Measurements from ENCODE around the gene MX1.

The MX1 gene

DNA sequence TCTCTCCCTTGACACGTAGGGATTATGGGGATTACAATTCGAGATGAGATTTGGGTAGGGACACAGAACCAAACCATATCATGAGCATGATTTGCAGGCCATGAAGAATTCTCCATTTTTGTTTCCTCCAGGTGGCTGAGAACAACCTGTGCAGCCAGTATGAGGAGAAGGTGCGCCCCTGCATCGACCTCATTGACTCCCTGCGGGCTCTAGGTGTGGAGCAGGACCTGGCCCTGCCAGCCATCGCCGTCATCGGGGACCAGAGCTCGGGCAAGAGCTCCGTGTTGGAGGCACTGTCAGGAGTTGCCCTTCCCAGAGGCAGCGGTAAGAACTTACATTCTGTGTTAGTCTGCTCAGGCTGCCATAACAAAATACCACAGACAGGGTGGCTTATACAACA is 9.7 kb downstream of the MX1 start:
- DNase-seq: no peak

- DNase-seq: no peak
Observed at GRCh38 chr21:41437729-41438128, 11.7 kb downstream of the MX1 start.

DNA sequence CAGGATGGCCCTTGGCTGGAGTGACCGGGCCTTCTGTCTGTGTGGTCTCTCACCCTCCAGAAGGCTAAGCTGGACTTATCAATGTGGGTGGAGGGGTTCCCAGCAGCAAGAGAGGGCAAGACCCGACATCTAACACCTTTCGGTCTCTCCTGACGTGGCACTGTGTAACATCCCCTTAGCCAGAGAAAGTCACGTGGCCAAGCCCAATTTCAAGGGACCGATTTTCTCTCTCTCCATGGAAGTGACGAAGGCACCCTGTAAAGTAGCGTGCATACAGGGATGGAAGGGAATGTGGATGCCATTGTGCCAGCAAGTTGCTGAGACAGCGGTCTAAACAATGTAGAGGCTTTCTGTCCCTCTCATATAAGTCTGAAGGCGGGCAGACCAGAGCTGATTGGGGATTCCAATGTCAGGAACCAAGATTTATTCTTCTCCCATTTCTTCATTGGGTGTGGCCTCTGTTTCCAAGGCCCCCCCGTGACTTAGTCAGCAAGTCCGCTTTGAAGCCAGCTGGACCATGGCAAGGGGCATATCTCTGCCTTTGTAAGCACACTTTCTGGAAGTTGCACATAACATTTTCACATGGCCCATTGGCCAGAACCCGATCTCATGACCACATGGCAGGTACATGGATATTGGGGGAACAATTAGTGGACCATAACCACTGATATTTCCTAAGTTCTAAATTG is 12.5 kb downstream of the MX1 start:
- no peak for DNase-seq

- peak; percentile 33 for DNase-seq
Observed at GRCh38 chr21:41439248-41439647, 13.2 kb downstream of the MX1 start.

- no peak for DNase-seq
Observed at GRCh38 chr21:41441546-41441945, 15.5 kb downstream of the MX1 start.

- DNase-seq: peak; percentile 84
Observed at GRCh38 chr21:41442481-41443186, 16.6 kb downstream of the MX1 start.

DNA sequence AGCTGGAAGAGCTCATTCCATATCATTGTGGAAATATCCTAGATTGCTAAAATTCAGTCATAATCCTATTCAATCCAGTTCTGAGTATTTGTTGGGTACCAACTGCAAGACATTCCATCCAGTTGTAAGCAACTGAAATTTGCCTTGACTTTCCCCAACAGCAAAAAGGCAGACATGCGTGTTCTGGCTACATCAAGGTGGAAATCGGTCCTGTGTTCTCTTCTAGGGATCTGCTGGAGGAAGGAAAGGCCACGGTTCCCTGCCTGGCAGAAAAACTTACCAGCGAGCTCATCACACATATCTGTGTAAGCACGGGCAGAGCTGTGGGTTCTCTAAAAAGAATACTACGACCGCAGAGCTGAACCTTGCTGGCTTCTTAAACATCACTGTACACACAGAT is 17.5 kb downstream of the MX1 start:
- no peak for DNase-seq

- DNase-seq: no peak
Observed at GRCh38 chr21:41444703-41445464, 18.8 kb downstream of the MX1 start.

- no peak for DNase-seq
Observed at GRCh38 chr21:41445465-41445862, 19.4 kb downstream of the MX1 start.

- DNase-seq: peak; percentile 74
Observed at GRCh38 chr21:41446586-41446985, 20.5 kb downstream of the MX1 start.

DNA sequence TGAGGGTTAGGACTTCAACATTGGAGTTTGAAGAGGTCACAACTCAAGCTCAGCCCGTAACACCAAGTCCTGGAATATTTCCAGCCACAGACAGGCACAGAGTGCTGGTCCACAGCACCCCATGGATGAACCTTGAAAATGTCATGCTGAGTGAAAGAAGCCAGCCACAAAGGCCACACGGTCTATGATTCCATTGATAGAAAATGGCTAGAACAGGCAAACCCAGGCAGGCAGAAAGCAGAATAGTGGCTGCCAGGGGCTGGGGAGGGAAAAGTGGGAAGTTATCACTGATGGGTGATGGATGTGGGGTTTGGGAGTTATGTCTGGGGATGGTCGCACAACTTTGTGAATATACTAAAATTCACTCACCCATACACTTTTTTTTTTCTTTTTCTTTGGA is 21.3 kb downstream of the MX1 start:
- no peak for DNase-seq

GRCh38 chr21:41449613-41450012 is 23.6 kb downstream of the MX1 start:
- DNase-seq: no peak

- DNase-seq: no peak
Observed at GRCh38 chr21:41451753-41452676, 26.0 kb downstream of the MX1 start.

- no peak for DNase-seq
Observed at GRCh38 chr21:41453198-41453597, 27.2 kb downstream of the MX1 start.

GRCh38 chr21:41453761-41454160 is 27.7 kb downstream of the MX1 start:
- no peak for DNase-seq

DNA sequence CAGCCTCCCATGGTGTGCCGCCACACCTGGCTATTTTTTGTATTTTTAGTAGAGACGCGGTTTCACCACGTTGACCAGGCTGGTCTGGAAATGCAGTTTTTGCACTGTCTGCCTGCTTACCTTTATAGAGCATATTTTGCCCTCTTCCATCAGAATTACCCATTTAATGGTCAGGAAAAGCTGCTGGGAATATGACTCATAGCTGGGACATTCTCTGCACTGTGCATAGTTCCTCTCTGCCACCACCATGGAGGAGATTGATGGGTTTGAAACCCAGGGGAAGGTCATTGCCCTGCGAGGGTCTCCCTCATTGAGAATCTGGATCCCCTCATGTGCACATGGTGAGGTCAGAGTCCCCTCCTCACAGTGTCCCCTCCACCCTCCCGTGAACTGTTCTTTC is 32.1 kb downstream of the MX1 start:
- DNase-seq: peak; percentile 23

DNA sequence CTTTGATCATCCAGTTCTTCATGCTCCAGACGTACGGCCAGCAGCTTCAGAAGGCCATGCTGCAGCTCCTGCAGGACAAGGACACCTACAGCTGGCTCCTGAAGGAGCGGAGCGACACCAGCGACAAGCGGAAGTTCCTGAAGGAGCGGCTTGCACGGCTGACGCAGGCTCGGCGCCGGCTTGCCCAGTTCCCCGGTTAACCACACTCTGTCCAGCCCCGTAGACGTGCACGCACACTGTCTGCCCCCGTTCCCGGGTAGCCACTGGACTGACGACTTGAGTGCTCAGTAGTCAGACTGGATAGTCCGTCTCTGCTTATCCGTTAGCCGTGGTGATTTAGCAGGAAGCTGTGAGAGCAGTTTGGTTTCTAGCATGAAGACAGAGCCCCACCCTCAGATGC is 32.5 kb downstream of the MX1 start:
- no peak for DNase-seq

GRCh38 chr21:41459884-41460534 is 34.0 kb downstream of the MX1 start:
- no peak for DNase-seq

GRCh38 chr21:41460578-41461527 is 34.8 kb downstream of the MX1 start:
- DNase-seq: peak; percentile 64

- DNase-seq: no peak
Observed at GRCh38 chr21:41465176-41465781, 39.2 kb downstream of the MX1 start.
